ENCODE results near the gene HOXB1. TPM values are rescaled to one million over a fixed set of nuclear protein-coding genes. Genes with fewer than 3 reads are reported as not detected.

The HOXB1 gene
- total and polyA plus RNA-seq, 2 of the 13 experiments (the other 11 are each of a cell fraction or from before 2014, with no cell fraction given), result not detected

- ATAC-seq (no peak), FAIRE-seq (no peak), DNase-seq (ENCODE audit: low spot score) (no peak)
- Histone ChIP-seq H3K27ac (ENCODE audit: extremely low read length, insufficient read depth, low read length) (no peak overlapping the region), H3K79me2 (ENCODE audit: insufficient read depth, low read length) (no peaks in the 10 kb centered on the region), H2AFZ (ENCODE audit: low read length) (no peak overlapping the region), H4K20me1 (ENCODE audit: insufficient read depth, low read length) (no peaks in the 10 kb centered on the region), H3K4me1 (ENCODE audit: insufficient read depth, low read length) (no peaks in the 10 kb centered on the region), H3K4me2 (ENCODE audit: low read depth, low read length) (no peak overlapping the region), H3K4me3 (replicated peaks in 1 of 3; ENCODE audit: insufficient read depth in 1 of 3, low read depth in 2 of 3, low read length in 3 of 3) (no peak overlapping the region), H3K9ac (ENCODE audit: insufficient read depth, low read depth, low read length) (no peak overlapping the region), H3K9me3 (ENCODE audit: low read length) (no peaks in the 10 kb centered on the region), H3K27me3 (ENCODE audit: control insufficient read depth in 1 of 2, insufficient read depth in 2 of 2, low read length in 2 of 2) (peaks cover 20 to 94% of the 10 kb centered on the region in 2 experiments), H3K36me3 (replicated peaks in 1 of 2; ENCODE audit: control insufficient read depth in 1 of 2, insufficient read depth in 2 of 2, low read length in 2 of 2) (no peaks in the 10 kb centered on the region)
- no peak for TF ChIP-seq ZNF558 (CRISPR knock-in tag; IDR thresholded peaks at IDR 0.05; ENCODE audit: borderline replicate concordance)
- TF ChIP-seq RFXANK (CRISPR knock-in tag; IDR thresholded peaks at IDR 0.05), result no peak
- no TSS peak for BruUV-seq (replicated peaks)
- CTCF ChIA-PET (ENCODE audit: low intra/inter-chr PET ratio, low total read pairs), result no interaction called here
- 13% methylated on average over 10 of the region's 10 CpGs for WGBS (ENCODE audit: low lambda C conversion rate)
- intact Hi-C loops (cut with micrococcal nuclease; ENCODE audit: unreplicated experiment) (no loop called here), in situ Hi-C loops (cut with HindIII; ENCODE audit: extremely low pct_ligation_motif_present, low pct_unique_long_range_greater_than_20kb) (no loop called here)
- POLR2A ChIA-PET, result no interaction called here
Measured at GRCh38 chr17:48563867-48564187, 33.0 kb upstream of the HOXB1 start.

- no peaks in the 10 kb centered on the region for H3K9me3 ChIP-seq (ENCODE audit: low read length)
- FAIRE-seq, result no peak
- no peaks in the 10 kb centered on the region for H3K79me2 ChIP-seq (ENCODE audit: insufficient read depth, low read length)
- intact Hi-C loops (cut with micrococcal nuclease; ENCODE audit: unreplicated experiment) (no loop called here), in situ Hi-C loops (cut with HindIII; ENCODE audit: extremely low pct_ligation_motif_present, low pct_unique_long_range_greater_than_20kb) (no loop called here)
- no peak overlapping the region for H3K4me3 ChIP-seq (replicated peaks in 1 of 3; ENCODE audit: insufficient read depth in 1 of 3, low read depth in 2 of 3, low read length in 3 of 3)
- H3K27ac ChIP-seq (ENCODE audit: extremely low read length, insufficient read depth, low read length), result no peak overlapping the region
- no TSS peak for BruUV-seq (replicated peaks)
- ChIA-PET POLR2A (no interaction called here), CTCF (ENCODE audit: low intra/inter-chr PET ratio, low total read pairs) (no interaction called here)
- no peak overlapping the region for H3K9ac ChIP-seq (ENCODE audit: insufficient read depth, low read depth, low read length)
- no peak overlapping the region for H2AFZ ChIP-seq (ENCODE audit: low read length)
- peaks cover 24 to 94% of the 10 kb centered on the region in 2 experiments for H3K27me3 ChIP-seq (ENCODE audit: control insufficient read depth in 1 of 2, insufficient read depth in 2 of 2, low read length in 2 of 2)
- no peak for DNase-seq (ENCODE audit: low spot score)
- no peak for ATAC-seq
- no peak overlapping the region for H3K4me2 ChIP-seq (ENCODE audit: low read depth, low read length)
- H3K4me1 ChIP-seq (ENCODE audit: insufficient read depth, low read length), result no peaks in the 10 kb centered on the region
- WGBS (ENCODE audit: low lambda C conversion rate), result 12% methylated on average over 6 of the region's 6 CpGs
- no peaks in the 10 kb centered on the region for H4K20me1 ChIP-seq (ENCODE audit: insufficient read depth, low read length)
- TF ChIP-seq, protein P1, sequence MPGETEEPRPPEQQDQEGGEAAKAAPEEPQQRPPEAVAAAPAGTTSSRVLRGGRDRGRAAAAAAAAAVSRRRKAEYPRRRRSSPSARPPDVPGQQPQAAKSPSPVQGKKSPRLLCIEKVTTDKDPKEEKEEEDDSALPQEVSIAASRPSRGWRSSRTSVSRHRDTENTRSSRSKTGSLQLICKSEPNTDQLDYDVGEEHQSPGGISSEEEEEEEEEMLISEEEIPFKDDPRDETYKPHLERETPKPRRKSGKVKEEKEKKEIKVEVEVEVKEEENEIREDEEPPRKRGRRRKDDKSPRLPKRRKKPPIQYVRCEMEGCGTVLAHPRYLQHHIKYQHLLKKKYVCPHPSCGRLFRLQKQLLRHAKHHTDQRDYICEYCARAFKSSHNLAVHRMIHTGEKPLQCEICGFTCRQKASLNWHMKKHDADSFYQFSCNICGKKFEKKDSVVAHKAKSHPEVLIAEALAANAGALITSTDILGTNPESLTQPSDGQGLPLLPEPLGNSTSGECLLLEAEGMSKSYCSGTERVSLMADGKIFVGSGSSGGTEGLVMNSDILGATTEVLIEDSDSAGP (CRISPR knock-in tag; IDR thresholded peaks at IDR 0.05; ENCODE audit: borderline replicate concordance), result no peak
- TF ChIP-seq RBM22 (optimal IDR thresholded peaks at IDR 0.05; ENCODE audit: low read length) (no peak), U2AF1 (optimal IDR thresholded peaks at IDR 0.05; ENCODE audit: low read depth, low read length) (no peak), TFDP2 (CRISPR knock-in tag; IDR thresholded peaks at IDR 0.05) (no peak)
- H3K36me3 ChIP-seq (replicated peaks in 1 of 2; ENCODE audit: control insufficient read depth in 1 of 2, insufficient read depth in 2 of 2, low read length in 2 of 2), result no peaks in the 10 kb centered on the region
Measured at GRCh38 chr17:48563385-48563838, 32.6 kb upstream of the HOXB1 start.
